Lower leg skin (tissue), 3 donors: ENCODE data around the gene GPC3.

Experiments used
- POLR2A ChIP-seq, 2 donors: fragments of 450-650 bp; IDR thresholded peaks; one replicate each; pipeline ENCODE4 v1.6.1; 2016 to 2017; ENCODE audit warnings: antibody characterized with exemption in 2 of 2, mild to moderate bottlenecking in 1 of 2, moderate library complexity in 1 of 2
- TF ChIP-seq, protein P1 (sequence below), 3 donors: fragments of 450-650 bp; IDR thresholded peaks; one replicate each; pipeline ENCODE4 v1.5.1; 2016; ENCODE audit warnings: antibody characterized with exemption in 3 of 3, mild to moderate bottlenecking in 3 of 3, moderate library complexity in 2 of 3

- no peak for TF ChIP-seq POLR2A (IDR thresholded peaks at IDR 0.05)
- TF ChIP-seq, protein P1, sequence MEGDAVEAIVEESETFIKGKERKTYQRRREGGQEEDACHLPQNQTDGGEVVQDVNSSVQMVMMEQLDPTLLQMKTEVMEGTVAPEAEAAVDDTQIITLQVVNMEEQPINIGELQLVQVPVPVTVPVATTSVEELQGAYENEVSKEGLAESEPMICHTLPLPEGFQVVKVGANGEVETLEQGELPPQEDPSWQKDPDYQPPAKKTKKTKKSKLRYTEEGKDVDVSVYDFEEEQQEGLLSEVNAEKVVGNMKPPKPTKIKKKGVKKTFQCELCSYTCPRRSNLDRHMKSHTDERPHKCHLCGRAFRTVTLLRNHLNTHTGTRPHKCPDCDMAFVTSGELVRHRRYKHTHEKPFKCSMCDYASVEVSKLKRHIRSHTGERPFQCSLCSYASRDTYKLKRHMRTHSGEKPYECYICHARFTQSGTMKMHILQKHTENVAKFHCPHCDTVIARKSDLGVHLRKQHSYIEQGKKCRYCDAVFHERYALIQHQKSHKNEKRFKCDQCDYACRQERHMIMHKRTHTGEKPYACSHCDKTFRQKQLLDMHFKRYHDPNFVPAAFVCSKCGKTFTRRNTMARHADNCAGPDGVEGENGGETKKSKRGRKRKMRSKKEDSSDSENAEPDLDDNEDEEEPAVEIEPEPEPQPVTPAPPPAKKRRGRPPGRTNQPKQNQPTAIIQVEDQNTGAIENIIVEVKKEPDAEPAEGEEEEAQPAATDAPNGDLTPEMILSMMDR (IDR thresholded peaks at IDR 0.05), result no peak
These were observed 20.1 kb downstream of the GPC3 start for GRCh38 chrX:133965321-133965720.
